ENCODE data around the gene TLE5.

DNA sequence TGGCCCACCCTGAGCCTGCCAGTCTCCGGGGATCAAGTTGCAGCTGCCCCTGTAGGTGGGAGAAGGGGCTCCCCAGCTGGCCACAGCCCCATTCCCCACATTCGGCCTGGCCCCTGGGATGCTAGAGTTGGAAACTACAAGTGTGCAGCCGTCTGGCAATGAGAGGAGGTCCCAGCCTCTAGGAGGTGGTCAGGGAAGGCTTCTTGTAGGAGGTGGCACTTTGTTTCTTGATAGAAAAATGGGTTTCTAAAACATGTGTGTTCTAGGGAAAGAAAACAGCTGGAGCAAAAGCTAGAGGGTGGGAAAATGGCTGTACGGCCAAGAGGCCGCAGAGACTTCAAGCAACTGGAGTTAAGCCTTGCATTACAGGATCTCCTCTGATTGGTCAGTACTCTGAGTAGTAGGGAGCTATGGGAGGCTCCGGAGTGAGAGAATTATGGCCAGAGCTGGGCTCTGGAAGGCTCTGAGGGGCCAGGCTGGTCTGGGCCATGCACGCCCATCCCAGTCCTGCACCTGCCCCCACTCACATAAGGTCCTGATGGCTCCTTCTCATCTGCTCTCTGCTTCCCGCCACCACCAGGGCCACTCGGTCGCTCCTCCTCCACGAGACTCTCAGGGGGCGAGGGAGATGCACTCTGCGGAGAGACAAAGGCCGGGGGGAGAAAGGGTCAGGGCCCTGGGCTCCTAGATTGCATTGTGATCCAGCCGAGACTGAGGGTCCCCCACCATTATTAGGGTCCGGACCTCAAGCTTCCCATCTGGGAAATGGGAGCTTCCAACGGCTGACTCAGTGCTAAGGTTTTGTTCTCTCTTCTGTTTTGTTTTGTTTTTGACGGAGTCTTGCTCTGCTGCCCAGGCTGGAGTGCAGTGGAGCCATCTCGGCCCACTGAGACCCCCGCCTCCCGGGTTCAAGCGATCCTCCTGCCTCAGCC, 46.9 kb downstream of the TLE5 start:
- TF ChIP-seq, protein P1, sequence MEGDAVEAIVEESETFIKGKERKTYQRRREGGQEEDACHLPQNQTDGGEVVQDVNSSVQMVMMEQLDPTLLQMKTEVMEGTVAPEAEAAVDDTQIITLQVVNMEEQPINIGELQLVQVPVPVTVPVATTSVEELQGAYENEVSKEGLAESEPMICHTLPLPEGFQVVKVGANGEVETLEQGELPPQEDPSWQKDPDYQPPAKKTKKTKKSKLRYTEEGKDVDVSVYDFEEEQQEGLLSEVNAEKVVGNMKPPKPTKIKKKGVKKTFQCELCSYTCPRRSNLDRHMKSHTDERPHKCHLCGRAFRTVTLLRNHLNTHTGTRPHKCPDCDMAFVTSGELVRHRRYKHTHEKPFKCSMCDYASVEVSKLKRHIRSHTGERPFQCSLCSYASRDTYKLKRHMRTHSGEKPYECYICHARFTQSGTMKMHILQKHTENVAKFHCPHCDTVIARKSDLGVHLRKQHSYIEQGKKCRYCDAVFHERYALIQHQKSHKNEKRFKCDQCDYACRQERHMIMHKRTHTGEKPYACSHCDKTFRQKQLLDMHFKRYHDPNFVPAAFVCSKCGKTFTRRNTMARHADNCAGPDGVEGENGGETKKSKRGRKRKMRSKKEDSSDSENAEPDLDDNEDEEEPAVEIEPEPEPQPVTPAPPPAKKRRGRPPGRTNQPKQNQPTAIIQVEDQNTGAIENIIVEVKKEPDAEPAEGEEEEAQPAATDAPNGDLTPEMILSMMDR (IDR thresholded peaks at IDR 0.05), result no peak
- TF ChIP-seq EP300 (IDR thresholded peaks at IDR 0.05) (no peak), POLR2AphosphoS5 (IDR thresholded peaks at IDR 0.05) (no peak), POLR2A (IDR thresholded peaks at IDR 0.05) (no peak)

Measured in gastroesophageal sphincter (tissue), 3 donors.